Measurements from ENCODE around the gene MTR.

- TF ChIP-seq CBX8 (IDR thresholded peaks at IDR 0.05): no peak
- TF ChIP-seq EP300 (IDR thresholded peaks at IDR 0.05): no peak
- TF ChIP-seq, protein P1, sequence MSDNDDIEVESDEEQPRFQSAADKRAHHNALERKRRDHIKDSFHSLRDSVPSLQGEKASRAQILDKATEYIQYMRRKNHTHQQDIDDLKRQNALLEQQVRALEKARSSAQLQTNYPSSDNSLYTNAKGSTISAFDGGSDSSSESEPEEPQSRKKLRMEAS (IDR thresholded peaks at IDR 0.05): no peak
- no peak for TF ChIP-seq JUN (IDR thresholded peaks at IDR 0.05)
- TF ChIP-seq ZFP36 (IDR thresholded peaks at IDR 0.05; ENCODE audit: borderline replicate concordance, partially characterized antibody): no peak
- no peak for TF ChIP-seq RAD21 (conservative IDR thresholded peaks at IDR 0.05 in 1 of 2, IDR thresholded peaks at IDR 0.05 in 1 of 2)
- TF ChIP-seq CTCF (IDR thresholded peaks at IDR 0.05): no peak
- no peak for TF ChIP-seq PHF8 (IDR thresholded peaks at IDR 0.05; ENCODE audit: borderline replicate concordance, low read depth)
- no peak for TF ChIP-seq MAZ (IDR thresholded peaks at IDR 0.05; ENCODE audit: borderline replicate concordance, low read depth, low read length)
- TF ChIP-seq SREBF2 (IDR thresholded peaks at IDR 0.05): no peak
- TF ChIP-seq CHD2 (IDR thresholded peaks at IDR 0.05; ENCODE audit: low read length, partially characterized antibody): no peak
- TF ChIP-seq POLR2A (IDR thresholded peaks at IDR 0.05; ENCODE audit: low read length): no peak
- no peak for TF ChIP-seq MAFK (IDR thresholded peaks at IDR 0.05; ENCODE audit: partially characterized antibody)
- TF ChIP-seq, protein P2, sequence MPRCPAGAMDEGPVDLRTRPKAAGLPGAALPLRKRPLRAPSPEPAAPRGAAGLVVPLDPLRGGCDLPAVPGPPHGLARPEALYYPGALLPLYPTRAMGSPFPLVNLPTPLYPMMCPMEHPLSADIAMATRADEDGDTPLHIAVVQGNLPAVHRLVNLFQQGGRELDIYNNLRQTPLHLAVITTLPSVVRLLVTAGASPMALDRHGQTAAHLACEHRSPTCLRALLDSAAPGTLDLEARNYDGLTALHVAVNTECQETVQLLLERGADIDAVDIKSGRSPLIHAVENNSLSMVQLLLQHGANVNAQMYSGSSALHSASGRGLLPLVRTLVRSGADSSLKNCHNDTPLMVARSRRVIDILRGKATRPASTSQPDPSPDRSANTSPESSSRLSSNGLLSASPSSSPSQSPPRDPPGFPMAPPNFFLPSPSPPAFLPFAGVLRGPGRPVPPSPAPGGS (IDR thresholded peaks at IDR 0.05): no peak
These were observed 126.5 kb downstream of the MTR start for GRCh38 chr1:236921610-236922009.
